Islet precursor cell (in vitro differentiated cells): ENCODE measurements around the gene KCNK5.

Experiments used
- DNase-seq: peaks from one replicate; pipeline ENCODE4 v3.0.0-alpha.2; 2018

KCNK5 gene

DNA sequence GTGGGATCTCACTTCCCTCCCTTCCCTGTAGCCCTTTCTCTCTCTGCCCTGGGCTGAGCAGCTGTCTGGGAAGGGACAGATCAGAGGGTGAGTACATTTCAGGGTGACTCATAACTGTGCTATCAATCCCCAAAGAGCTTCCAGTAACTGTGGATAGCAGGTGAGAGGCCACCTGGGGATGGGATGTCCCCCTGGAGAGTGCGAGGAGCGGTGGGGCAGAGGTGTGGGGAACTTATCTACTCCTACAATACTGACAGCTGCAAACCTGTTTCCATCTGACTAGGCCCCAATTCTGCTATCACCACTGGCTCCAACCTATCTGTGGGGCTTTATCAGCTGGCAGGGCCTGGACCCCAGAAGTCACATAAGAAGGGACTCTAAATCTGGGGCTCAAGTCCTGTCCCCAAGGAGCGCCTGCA lies 32.6 kb downstream of the KCNK5 start:
- no peak for DNase-seq

DNA sequence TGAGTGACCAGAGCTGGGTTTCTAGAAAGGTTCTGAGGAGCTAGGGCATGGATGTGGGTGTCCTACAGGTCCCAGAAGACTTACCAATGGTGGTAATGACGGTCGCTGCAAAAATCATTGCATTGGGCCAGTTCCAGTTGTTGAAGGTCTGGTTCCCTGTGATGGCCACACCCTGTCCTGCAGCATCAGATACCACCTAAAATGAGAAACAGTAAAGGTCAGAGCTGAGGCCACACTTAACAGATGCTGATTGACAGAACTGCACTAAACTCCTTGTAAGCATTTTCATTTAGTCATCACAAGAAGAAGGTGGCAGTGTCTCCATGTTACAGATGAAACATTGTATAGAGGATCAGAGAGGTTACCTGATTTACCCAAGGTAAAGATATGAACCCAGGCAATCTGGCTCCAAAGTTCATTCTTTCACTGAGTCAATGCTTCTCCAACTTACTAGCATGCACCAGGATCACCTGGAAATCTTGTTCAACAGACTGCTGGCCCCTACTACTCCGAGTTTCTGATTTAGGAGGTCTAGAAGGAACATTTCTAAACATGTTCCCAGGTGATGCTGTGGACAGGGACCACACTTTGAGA lies 33.4 kb downstream of the KCNK5 start:
- no peak for DNase-seq

DNA sequence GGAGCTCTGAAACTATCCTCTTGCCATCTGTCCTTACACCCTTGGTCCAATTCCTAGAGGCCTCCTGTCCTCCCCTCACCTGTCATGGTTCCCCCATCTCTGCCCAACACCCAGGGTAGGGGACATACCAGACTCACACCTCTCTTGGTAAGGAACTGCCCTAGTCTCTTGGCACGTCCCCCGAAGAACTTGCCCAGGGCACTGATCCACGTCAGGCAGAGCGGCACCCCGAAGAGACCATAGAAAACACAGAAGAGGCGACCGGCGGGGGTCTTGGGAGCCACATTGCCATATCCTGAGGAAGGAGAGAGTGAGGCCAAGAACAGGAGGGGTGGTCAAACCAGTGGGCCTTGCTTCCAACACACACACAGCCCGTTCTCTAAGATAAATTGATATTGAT lies 34.8 kb downstream of the KCNK5 start:
- DNase-seq: no peak

DNA sequence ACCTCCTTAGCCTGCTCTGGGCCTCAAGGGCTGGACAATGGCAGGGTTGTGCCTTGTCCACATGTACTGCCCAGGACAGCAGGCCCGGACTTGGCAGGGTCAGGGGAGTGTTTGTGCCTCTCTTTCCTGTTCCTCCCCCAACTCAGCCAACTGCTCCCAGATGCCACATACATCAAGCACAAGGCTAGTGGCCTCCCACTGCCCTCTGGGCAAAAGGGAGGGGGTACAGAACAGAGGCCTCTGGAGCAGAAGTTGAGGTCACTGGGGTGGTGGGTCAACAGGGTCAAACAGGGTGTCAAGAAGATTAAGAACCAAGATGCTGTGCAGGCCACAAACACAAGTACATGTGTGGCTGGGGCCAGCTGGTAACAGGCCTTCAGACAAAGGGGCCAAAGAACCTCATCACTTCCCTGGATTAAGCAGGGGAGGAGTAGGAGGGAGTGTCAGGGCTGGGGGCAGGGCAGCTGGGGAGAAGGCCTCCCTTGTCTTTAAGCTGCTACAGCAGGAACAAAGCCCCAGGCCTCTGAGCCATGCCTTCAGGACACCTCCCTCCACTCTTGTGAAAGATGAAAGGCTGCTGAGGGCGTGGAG lies 36.0 kb downstream of the KCNK5 start:
- DNase-seq: peak; percentile 75

DNA sequence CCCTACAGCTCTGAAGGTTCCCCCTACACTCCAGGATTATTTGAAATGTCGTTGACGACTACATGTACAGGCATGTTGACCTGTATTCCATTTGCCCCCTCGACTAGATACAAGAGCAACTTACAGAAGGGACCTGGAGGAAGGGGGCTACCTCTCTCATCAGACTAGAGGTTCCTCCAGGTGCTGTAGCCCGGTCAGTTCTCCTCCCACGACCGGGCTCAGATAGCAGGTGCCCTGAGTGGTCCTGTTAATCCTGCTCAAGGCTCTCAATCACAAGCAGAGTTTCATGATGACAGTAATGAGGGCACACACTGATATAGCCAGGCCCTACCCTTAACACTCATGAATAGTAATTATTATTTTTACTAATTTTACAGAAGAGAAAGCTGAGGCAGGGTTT lies 36.5 kb downstream of the KCNK5 start:
- no peak for DNase-seq

DNA sequence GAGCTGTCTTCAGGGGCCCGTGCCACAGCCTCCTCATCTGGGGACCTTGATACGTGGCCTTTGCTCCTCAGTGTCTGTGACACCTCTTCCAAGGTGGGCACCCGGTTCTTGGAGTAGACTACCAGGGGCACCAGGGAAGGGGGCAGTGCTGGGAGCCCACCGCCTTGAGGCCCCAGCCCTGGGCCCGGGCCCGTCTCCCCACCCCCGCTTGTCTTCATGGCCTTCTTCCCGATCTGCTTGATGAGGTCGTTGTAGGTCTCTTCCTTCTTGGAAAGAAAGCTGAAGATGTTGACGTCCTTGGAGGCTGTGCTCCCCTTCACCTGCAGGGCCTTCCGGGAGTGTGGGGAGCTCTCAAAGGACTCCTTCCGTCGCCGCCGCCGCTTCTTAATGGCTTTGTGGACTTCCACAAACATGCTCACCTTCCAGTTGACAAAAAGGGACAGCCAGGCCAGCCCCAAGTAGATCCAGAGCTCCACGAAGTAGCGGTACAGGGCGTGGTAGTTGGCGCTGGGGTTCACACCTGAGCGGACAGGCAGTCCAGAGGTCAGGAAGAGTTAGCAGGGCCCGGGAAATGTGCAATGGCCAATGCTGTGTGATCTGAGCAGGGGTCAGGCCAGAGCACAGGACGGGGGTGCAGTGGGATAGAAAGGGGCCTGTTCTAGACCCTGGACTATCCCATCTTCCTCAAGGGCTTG lies 37.9 kb downstream of the KCNK5 start:
- DNase-seq: no peak

DNA sequence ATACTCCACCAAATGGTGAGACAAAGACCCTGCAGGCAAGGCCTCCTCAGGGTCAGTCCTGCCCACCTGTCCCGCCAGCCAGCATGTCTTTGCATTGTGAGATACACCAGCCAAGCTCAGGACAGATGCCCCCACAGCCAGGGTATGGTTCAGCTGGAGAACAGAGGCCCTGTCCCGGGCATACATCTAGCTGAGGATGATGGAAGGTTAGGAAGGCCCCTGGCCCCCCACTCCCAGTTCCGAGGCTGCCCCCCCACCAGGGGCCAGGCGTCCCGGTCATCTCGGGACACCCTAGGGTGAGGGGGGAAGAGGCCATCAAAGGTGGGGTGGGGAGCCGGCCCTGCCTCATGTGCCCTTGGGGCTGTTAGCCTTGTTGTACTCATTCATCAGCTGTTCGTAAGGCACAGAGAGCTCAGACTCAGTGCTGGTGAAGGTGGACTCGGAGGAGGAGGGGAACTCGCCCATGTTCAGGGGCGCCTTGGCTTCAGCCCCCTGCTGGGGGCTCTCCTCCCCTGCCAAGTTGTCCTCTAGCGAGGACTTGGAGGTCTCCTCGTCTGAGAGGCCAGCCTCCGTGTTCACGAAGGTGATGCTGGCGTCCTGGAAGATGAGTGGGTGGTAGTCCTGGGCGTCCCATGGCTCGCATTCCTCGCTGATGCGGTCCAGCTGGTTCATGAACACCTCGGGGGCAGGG lies 38.6 kb downstream of the KCNK5 start:
- DNase-seq: no peak

DNA sequence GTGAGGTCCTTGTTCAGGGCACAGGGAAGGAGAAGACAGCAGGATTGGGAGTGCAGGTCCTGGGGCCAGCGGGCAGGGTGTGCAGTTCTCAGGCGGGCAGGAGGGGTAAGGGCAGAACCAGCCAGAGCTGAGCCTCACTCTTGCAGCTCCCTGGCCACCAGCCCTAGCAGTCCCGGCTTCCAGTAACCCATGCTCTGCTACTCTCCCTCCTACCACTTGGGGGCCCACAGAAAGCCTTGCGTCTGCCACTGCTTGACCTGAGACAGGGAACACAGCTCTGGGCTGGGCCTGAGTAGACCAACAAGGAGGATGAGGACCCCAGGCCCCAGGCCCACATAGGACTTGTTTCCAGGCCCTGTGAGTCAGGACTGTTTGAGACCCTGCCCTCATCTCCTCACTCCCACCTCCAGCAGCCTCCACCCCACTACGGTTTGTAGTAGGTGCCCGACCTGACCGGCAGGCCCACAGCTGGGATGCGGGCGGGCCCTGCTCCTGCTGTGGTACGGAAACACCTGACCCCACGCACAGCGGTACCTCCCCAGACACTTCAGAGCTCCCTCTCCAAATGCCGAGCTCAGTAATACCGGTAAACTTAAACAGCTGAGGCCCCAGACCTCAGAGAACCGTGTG lies 39.2 kb downstream of the KCNK5 start:
- peak; percentile 88 for DNase-seq

DNA sequence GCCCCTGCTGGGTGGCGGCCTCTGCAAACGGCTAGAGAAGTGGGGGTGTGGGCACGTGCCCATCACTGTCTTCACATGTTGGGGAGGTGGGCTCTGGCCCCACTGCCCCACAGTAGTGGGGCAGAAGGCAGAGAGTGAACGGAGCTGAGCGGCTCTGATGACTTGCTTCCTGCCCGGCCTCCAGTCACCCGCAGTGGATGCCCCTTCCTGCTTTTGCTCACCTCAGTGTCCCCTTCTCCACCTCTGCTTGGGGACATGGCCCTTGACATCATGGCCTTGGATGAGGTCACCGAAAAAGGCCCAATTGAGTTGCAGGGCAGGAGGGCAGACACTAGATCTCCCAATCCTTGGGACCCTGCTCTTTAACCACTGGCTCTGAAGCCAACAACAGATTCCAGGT lies 40.1 kb downstream of the KCNK5 start:
- DNase-seq: no peak

DNA sequence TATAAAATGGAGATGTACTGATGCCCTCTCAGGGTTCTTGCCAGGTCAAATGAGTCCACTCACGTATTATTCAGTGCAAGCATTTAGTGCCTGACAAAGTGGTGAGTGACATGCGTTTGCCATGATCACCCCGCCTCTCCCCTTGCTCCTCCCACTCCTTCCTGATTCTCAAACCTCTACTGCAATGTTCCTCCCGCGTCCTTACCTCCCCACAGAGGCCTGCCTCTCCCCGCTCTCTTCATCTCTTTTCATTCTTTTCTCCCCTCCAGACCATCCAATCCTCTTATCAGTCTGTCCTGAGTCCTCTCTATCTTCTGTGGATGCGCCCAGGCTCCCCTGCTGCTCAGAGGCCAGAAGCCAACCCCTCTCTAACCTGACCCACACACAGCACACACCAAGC lies 40.7 kb downstream of the KCNK5 start:
- DNase-seq: no peak

DNA sequence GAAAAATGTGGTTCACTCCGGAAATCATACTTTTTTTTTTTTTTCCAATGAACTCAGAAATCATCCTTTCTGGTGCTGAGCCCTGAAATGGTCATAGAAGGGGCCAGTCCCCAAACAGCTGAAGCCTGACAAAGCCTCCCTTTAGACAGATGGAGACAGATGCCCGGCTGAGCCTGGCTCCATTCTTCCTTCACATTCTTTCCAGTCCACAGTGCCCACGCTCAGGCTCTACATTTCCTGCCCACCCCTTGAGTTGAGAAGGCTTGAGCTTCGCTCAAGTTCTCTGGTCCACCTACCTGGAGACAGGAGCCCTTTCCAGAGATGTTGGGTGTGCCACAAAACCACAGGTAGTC lies 41.2 kb downstream of the KCNK5 start:
- no peak for DNase-seq

DNA sequence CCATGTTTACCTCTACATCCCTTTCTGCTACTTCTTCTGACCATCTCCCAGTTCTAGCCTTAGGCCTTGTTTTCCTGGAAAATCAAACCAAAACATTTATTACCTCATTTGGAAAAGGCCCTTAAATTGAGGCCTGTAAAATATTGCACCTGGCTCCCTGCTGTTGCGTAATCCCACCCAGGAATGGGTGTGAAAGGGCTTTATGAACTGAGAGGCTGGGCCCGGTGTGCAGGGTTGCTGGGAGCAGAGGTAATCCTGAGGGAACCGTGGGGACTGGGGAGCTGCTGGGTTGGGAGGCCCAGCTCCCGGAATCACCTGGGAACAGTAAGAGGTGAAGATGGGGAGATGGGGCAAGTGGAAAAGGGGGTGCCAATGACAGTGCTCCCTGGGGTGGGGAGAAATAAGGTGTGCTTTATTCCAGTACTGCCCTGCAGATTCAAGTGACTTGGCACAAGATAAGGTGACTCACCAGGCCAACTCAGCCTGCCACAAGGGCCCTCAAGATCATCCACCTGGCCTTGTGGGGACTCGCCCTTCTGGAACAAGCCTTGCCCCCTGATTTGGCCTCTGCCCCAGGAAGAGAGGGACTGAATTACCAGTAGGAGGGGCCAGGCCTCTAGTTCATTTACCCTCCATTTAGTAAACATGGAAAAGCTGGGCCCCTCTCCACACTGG lies 44.2 kb downstream of the KCNK5 start:
- no peak for DNase-seq

DNA sequence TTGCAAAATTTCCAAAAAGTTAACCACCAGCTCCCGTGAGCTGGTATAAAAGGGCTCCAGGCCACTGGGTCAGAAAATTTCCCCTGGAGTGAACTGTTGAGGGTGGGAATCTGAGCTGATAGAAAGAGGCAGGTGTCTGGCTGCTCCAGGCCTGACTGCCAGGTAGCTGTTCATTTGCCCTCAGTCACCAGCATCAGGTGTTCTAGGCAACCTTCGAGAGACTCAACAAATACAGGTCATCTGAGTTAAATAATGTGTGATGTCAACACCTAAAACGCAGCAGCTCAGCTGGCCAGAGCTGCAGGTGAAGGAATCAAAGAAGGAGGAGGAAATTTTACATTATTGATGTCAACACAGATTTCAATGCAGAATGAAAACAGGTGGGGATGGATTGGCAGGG lies 46.7 kb downstream of the KCNK5 start:
- no peak for DNase-seq

DNA sequence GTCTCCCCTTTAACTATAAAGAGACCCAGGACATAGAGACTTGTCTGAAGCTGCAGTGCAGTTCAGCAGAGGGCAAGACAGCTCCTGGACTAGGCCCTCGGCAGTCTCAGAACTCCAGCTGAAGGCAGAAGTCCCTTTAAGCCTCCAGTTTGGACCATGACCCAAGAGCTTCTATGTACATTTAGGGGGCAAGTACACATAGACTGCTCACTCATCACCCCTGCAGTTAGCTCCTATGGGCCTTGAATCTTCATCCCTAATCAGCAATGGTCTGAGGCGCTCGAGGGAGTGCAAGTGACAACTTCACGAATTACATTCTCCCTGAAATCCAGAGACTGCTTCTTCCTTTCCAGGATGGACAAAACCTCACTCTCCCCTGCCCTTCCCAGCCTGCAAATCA lies 47.4 kb downstream of the KCNK5 start:
- DNase-seq: no peak

DNA sequence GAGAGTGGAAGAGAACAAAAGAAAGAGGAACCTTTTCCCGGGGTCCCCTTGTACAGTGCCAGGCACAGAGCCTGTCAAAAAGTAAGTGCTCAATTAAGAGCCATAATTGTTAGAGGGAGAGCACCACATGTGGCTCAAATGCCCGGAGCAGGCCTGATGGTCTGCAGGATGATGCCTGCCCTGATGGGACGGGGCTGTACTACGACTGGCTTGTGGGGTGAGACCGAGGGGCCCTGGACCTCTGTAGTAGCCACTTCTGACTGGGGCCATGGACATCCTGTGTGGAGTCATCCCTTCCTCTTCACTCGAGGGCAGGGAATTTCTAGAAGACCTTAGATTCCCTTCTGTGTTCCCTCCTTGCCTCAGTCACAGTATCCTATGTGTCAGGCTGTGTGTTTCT lies 47.9 kb downstream of the KCNK5 start:
- DNase-seq: no peak

DNA sequence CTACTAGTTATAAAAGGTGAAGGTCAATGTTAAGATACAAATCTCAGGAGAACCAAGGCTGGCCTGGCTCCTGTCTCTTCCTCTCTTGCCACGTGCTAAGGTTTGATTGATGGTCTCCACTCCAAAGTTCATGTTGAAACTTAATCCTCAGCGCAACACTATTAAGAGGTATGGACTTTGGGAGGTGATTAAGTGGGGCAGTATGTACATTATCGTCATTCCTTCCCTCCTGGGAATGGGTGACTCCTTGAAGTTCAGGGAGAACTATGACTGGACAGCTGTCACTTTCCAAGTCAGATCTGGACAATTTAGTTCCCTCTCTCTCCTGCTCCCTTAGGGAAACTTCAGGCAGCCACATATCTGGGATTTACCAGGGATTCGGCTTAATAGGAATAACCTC lies 50.5 kb downstream of the KCNK5 start:
- no peak for DNase-seq

DNA sequence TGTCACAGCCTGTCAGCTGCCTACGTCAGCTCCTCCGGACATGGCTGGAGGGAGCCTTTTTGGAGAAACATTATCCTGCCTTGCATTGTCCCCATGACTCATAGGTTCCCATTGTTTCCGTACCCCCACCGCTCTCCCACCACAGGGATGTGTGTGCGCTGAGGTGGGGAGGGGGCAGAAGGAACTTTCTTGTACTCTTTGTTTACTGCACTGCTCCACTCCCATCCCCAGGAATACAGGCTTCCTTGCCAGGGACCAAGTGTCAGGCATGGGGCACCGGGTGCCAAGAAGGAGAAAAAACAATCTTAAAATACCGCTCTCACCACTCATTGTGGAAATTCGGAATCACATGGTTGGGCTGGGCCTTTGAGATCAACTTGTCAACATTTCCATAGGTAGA lies 51.0 kb downstream of the KCNK5 start:
- no peak for DNase-seq

DNA sequence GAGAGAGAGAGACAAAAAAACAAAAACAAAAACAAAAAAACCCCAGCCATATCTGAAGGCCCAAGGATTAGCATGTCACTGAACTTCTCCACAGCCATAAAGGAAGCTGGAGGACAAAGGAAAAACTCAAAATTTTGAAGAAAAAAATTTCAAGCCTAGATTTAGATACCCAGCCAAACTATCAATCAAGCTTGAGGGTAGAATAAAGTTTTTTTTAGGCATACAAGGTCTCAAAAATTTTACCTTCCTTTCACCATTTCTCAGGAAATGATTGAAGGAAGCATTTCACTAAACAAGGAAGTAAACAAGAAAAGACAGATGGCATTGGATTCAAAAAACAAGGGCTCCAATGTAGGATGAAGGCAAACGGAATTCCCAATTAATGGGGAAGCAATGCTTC lies 52.1 kb downstream of the KCNK5 start:
- DNase-seq: no peak

DNA sequence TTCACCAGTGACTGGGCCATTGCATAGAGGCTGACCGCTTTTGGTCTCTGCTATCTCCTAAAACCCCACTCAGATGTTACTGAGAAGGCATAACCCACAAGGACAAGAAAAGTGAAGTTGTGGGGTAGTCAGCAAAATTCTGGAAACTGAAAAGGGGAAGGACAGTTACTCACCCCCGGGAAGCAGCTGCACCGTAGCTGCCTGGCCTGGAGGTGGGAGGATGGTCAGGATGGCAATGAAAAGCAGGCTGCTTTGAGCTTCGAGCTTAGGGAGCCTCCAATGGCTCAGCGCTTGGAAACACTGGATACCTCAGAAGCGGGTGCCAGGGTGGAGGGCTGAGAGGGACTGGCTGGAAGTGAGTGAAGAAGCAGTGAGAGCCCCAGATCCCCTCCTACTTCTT lies 56.0 kb downstream of the KCNK5 start:
- DNase-seq: no peak

DNA sequence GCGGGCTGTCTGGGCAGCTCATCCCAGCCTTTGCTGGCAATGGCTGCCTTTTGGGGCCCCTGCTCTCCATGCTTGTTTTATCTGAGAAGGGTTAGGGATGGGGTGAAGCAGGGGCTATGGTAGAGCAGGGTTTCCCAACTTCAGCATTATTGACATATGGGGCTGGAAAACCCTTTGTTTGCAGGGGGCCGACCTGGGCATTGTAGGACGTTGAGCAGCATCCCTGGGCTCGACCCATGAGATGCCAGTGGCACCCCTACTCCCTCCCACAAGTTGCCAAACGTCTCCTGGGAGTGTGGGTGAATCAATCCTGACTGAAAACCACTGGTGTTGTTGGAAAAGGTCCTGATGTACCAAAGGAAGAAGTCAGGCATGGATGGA lies 56.9 kb downstream of the KCNK5 start:
- DNase-seq: no peak

DNA sequence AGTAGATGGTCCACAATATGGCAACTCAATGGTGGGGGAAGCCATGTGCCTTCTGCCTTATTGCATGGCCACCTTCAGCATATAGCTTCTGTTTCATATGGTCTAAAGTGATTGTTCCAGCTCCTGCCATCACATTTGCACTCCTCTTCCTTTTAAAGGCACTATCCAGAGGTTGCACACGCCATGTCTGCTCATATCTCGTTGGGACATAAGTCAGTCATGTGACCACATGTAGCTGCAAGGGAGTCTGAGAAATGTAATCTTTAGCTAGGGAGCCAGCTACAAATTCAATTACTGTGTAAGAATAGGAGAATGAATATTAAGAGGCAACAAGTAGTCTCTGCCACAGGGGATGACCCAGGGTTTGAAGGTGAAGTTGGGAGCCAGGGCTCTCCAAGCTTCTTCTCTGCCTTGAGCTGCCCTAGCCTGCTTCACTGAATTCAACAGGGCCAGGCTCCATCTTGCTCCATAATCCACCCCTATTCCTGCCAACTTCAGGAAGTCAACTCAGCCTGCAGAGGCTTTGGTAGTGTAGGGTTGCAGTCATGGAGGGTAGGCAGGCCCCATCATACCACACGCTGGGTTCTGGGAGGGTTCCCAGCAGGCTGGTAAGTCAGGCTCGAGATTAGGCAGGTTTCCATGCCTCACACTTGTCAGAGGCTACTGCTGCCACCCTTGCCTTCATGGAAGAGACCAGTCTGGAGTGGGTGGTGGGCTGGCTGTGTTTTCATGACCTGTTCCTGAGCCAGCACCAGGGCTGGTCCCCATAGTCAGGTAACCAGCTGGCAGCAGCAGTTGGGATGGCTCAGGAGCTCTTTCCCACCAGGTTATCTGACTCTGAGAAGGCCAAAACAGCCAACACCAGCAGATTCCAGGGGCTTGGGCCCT lies 57.5 kb downstream of the KCNK5 start:
- no peak for DNase-seq

DNA sequence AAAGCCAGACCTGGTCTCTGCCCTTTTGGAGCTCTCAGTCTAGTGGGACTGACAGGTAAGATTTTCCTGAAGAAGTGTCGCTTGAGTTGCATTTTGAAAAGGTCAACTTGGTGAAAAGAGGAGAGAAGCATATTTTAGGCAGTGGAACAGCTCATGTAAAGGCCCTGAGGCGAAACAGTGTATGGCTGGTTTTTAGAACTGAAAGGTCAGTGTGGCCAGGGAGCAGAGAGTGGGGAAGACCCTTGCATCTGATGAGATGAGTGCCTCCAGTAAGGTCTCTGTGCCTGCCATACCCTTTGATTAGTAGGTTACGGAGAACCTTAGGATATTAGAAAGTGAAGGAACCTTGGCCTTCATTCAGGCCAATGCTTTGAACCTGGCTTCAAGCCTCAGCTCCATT lies 58.4 kb downstream of the KCNK5 start:
- no peak for DNase-seq
